Uterus (tissue), 2 donors: ENCODE results near the gene DDX42.

Experiments
- CTCF ChIP-seq, 4 experiments: fragments of 200-600 bp in 2 of 4; fragments of 450-650 bp in 2 of 4; sonication (generic) in 2 of 4; IDR thresholded peaks; one replicate each; pipeline ENCODE4 v1.5.1; 2016 to 2019; ENCODE audit warnings: antibody characterized with exemption in 4 of 4, mild to moderate bottlenecking in 2 of 4, moderate library complexity in 1 of 4
- POLR2A ChIP-seq, 2 donors: fragments of 450-650 bp; IDR thresholded peaks; one replicate each; pipeline ENCODE4 v1.6.1; 2016; ENCODE audit warnings: antibody characterized with exemption in 2 of 2, mild to moderate bottlenecking in 1 of 2, moderate library complexity in 1 of 2

DNA sequence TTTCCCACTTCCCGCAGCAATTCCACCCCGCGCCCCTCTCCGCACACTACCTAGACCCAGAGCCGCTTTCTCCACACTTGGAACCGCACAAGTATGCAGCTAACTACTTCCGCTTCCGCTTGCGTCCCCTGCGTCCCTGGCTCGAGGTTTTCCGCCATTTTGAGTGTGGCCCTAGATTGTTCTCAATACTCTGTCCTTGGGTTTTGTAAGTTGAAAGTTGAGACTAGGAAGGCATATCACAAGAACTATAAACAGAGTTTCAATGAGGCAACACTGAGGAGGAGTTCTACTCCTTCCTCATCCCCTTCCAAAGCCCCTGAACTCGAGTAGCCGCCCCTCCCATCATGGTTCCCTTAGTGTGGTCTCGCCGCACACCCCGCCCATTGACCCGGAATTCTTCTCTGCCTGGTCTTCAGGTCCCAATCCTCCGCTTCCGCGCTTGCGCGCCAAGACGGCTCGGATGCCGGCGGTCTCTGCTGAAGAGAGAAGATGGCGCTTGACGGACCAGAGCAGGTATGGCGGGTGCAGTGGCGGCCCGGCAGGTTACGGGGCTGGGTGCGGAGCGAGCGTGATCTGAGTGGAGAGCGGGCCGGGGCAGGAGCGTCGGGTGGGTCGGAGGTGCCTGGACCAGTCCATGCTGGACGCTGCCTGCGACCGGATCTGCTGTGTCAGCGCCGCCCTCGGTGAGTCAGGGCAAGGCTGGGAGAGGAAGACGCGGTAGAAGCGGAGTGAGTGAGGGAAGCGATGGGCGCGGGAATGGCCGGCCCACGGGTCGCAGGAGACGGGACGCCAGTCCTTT, 53.2 kb downstream of the DDX42 start, which contains the start of the genes FTSJ3 and PSMC5:
- TF ChIP-seq CTCF (IDR thresholded peaks at IDR 0.05) (peak; percentile 23 to 58 (median 34)), POLR2A (IDR thresholded peaks at IDR 0.05) (peak; percentile 54 to 79)
